GM18873 (cell line): ENCODE results near the gene MRPS10.

Experiments
- ATAC-seq: cut with Tn5 transposase; IDR thresholded peaks from one replicate; pipeline ENCODE4 v1.9.1; 2021; ENCODE audit warnings: mild to moderate bottlenecking, moderate library complexity, moderate number of reproducible peaks; ENCODE audit not compliant: unreplicated experiment, low FRiP score

Gene MRPS10

DNA sequence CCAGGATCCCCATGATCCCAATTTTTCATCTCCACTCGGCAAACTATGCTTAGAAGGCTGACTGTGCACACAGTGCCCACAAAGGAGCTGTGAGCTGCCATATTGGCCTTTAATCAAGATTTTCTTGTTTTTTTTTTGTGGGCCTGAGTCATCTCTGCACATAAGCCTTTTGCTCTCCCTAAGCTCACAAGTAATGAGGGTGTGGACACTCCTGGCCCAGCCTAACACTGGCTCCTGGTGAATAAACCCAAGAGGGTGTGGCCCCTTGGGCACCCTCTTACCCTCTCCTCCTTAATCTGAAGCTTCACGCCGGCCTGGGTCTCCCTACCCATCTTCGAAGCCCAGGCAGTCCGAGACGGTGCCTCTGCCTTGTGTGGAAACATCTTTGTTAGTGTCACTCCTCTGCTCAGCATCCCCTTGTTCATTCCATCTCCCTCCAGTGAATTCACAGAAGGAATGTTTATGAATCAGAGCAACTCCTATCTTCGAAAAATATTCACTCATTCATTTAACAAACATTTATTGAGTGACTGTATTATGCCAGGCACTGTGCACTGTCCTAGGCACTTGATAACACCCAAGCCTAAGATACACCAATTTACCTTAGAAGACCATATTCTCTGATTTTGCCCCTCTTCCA is 22.2 kb upstream of the MRPS10 start:
- no peak for ATAC-seq

DNA sequence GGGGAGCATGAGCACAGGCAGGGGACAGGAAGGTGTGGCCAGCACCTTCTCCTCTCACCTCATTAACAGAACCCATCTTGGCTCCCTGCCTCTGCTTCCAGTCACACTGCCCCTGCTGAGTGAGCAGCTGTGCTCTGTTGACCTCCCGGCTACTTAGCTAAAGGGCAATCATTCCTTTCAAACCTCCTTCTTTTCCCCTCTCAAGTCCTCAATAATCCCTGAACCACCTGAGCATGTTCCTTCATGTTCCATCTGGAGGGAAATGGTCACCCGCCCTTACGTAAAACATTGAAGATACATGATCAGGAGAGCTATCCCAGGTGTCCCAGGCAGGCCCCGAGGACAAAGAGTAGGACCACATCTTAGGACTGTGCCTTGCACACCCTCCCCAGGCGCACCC is 21.7 kb upstream of the MRPS10 start:
- no peak for ATAC-seq

DNA sequence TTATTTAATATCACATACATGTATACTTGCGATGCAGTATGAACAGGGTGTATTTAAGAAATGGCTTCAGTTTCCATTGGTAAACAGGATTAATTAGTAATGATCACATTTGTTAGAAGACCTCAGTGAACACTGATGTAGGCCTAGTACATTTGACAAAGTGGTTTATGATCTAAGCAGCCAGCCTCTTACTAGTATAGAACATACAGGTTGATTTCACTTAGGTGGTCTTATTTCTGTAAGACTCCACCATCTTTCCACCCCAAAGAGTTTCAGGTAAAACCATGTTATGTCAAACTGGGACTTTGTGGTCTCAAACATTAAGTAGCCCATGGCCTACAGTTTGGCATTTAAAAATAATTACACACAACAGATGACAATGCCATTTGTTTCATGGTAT is 20.2 kb upstream of the MRPS10 start:
- ATAC-seq = no peak

DNA sequence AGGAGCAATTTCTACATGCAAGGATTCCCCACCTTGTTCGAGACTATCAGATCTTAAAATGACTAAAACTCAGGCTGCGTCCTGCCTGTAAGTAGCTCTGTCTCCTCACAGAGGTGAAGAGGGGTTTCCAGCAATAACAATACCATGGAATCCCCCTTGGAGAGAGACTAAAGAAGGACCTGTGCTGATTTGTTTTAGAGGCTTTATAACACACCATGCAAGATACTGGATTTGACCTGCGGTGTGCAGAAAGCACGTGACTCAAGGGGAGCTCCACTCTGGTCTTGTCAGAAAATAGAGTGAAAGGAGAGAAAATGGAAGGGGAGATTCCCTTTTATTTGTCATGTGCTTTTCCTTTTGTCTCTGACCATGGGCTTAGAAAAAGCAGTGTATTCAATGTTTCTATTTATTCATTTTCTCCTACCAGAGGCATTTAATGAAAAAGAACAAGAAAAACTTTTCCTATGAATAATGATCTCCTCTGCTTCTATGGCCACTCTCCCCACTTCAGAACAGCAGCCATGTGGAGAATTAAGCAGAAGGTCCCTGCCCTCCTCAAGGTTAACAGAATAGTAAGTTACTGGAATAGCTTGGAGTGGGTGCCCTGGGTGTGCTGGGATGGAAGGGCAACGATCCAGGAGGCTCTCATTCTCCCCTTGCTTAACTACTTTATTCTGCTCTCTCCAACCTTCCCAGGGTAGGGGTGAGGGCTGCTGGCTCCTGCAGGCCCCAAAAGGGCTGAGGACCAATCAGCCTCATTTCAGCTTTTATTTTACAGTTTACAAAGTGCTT is 19.2 kb upstream of the MRPS10 start:
- ATAC-seq = no peak

DNA sequence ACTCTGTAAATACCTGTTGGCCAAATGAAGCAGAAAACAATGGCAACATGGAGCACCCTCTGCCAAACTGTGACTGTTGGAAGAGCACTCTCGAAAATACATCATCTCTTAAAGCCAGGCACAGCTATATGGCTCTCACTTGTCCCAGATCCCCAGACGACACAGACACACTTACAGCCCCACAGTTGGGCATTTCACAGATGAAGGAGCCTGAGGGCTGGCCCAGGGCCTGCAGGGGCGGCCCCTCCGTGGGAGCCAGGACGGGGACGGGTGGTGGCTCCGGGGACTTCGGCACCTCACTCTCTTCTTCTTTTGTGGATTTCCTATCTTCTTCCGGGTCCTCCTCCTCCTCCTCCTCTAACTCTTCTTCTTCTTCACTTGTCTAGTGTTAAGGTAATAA is 18.4 kb upstream of the MRPS10 start:
- ATAC-seq = no peak

DNA sequence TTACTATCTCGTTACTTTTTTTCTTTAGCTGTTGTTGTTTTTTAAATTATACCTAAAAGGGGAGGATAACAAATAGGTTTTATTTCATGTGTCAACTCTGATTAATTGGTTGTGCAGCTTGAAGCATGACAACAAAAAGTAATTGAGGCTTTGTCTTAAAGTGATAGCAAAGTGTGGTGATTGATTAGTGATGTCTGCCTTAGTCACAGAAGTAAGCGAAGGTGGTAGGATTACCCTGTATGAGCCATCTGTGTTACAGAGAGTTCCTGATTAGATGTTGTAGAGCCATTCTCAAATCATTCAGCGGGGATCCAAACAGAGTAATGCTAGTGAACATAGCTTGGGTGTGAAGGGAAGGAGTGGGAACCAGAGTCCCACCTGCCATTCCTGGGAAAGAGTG is 14.4 kb upstream of the MRPS10 start:
- ATAC-seq = no peak

DNA sequence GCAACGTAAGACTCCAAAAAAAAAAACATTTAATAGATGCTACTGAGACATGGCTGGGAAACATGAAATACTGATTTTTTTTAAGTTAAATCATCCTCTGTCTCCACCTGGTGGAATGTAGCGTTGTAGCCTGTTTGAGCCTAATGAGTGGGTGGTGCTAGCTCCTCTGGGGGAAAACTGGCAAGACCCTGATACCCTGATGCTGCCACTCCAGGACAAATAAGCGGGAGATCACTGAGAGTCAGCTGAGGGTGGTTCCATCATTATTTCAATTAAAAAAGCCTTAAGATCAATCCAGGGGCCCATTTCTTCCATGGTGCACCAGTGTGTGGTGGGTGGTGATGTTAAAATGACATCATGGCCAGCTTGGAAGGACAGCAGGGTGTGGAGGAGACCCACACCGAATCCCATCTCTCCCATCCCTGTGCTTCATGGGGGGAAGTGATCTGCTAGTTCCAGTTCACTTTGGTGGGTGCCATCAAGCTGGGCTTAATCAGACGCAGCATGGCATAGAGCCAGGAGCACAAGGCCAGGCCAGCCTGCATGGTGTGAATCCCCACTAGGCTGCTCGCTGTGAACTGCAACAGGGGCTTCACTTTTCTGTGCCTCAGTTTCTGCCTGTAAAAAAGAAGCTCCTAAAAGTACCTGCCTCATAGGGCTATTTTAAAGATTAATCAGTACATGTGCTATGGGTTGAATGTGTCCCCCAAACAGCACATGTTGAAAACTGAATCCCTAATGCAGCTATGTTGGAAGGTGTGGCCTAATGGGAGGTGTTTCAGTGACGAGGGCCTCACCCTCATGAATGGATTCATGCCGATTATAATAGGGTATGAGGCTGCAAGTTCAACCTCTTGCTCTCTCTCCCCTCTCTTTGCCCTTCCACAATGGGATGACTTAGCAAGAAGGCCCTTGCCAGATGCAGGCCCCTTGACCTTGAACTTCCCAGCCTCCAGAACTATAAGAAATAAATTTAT is 13.0 kb upstream of the MRPS10 start:
- ATAC-seq = no peak

DNA sequence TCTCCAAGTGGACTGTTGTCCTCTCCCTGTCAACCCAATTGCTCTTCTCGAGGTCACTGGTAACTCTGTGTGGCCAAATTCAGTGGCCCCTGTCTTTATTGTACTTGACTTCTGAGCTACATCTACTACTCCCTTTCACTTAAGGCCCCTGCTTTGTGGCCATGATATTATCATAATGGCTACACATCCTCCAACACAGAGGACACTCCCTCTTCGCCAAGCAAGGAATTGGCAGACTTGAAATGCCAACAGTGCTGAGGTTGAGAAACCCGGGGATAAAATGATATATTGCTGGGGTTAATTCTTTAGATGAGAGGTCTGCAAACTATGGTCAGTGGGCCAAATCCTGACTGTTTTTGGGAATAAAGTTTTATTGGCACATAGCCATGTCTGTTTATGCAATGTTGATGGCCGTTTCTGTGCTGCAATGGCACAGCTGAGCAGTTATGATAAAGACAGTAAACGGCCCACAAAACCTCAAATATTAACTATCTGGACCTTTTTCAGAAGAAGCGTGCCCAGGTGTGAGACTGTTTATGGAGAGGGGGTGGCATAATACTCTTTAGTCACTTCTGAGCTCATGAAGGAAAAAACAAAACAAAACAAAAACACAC is 12.0 kb upstream of the MRPS10 start:
- ATAC-seq = no peak

DNA sequence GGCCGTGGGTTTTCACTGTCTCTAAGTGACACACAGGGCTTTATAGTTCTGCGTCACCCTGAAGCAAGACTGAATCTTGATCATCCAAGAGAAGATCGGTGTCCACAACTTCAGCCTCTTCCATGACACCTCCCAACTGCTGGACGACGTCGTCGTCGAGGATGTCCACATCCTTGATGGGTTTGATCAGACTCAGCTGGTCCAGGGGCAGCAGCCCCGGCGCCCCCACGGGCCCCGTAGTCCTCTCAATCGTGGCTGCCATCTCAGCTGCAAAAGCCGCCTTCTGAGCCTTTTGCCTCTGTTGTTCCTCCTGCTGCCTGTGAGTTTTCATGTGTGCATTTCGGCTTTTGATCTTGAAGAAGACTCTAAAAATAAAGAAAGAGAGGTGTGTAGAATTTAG is 10.6 kb upstream of the MRPS10 start:
- no peak for ATAC-seq

DNA sequence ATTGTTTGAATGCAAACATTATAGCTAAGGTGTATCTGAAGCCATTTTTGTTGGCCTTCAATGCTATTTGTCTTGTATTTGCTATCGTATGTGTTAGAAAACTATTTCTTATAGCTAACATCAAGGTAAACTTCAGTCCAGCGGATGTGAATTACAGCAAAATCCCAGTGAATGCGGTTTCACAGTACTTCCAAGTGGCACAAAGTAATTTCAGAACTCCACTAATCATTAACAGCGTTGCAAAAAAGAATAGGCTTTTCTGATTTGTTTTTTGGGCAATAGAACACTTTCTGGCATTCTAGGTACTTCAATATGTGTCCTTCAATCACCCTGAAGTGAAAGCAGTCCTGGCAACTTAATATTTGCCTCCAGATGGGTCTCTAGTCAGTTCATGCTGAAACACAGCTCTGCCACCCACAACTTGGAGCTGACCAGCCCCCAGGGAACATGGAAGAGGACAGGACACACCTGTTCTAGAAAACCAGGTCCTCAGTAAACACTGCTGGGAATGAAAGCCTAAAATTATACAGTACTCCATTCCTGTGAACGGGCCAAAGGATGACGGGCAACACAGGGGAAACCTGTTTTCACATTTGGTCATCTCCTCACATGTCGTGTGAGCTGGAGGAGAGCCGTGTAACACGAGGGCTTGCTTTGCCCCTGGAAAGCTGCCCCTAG is 9.7 kb upstream of the MRPS10 start:
- ATAC-seq = no peak

DNA sequence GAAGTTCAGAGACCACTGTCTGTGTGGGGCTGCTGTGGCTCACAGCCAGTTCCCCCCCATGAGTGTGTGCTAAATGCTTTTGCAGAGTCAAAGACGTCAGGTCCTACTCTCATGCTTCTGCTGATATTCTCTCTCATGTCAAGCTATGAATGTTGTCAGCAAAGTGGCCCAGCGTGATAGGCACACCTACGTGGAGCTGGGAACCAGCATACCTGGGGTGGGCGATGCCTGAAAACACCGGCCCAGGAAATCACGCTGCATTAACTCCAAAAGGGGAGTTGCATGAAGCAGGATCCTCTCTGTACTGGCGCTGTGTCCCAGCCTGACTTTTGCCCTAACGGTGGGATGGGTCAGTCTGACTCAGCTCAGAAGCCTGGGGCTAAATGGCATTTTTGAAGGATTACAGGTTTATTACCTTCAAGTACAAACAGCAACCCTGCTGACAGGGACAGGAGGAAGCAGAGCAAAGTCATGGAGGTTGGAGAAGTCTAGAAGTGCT is 9.0 kb upstream of the MRPS10 start:
- no peak for ATAC-seq

DNA sequence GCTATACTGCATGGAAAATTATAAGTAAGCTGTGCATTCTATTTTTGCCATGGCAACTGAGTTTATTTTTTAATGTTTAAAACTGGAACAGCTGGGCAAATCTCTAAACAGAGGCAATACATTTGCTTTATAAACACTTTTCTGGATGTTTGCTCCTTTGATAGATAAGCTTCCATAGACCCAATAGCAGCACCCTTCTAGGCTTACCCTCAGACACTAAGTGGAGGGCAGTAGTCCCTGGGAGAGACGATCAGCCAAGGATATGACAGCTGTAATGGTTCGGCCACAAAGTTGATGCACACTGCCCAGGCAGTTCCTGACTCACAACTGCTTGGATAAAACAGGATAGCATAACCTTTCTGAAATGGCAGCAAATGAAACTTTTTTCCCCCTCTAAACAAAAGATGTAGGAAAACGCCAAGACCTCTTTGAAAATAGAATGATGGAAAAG is 8.5 kb upstream of the MRPS10 start:
- no peak for ATAC-seq

DNA sequence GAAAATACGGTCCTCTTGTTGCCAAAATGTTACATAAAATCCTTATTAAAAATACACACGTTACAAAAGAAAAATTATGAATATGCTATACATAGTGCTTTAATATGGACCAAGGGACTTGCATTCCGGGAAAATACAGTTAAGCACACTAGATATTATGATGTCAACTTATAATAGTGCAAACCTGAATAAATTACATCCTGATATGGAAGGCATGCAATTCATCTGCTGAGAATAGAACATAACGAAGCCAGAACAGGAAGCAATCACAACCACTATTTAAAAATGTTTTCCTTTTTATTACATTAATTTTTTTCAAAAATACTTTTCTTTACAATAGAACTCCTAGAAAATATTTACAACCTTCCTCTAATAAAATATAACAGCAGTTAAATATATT is 7.8 kb upstream of the MRPS10 start:
- ATAC-seq = no peak

DNA sequence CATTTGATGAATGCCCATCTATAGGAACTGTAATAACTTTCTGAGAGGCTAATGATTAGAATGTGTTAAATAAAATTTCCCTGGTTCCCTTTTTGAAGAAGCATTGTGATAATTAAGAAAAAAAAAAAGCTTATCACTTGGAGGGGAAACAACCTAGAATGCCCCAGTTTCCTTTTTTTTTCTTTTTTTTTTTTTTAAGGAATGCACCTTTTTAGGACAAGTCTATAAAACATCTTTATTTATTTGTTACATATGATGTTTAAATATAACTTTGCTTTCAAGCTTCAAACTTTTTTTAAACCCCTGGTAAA is 7.3 kb upstream of the MRPS10 start:
- no peak for ATAC-seq

DNA sequence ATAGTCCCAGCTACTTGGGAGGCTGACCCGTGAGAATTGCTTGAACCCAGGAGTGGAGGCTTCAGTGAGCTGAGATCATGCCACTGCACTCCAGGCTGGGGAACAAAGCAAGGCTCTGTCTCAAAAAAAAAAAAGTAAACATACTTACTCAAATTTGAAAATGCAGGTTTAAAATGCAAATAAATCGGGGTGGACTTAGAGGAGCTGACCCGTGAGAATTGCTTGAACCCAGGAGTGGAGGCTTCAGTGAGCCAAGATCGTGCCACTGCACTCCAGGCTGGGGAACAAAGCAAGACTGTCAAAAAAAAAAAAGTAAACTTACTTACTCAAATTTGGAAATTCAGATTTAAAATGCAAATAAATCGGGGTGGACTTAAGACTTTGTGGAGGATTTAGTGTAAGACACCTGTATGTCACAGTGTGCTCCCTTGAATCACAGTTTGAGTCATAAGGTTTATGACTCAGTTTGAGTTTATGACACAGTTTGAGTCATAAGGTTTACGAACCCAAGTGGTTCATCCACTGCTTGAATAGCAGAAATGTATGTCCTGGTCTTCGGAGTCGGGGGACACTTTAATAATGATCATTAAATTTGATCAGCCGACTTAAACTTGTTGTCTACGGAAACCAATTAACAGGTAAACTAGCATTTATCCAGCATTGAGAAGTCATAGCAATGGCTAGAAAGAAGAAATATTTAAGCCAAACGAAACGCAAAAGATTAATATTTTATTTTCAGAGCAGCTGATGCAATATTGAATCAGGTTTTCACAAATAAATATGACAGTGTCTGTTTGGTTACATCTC is 6.8 kb upstream of the MRPS10 start:
- peak; percentile 83 for ATAC-seq

DNA sequence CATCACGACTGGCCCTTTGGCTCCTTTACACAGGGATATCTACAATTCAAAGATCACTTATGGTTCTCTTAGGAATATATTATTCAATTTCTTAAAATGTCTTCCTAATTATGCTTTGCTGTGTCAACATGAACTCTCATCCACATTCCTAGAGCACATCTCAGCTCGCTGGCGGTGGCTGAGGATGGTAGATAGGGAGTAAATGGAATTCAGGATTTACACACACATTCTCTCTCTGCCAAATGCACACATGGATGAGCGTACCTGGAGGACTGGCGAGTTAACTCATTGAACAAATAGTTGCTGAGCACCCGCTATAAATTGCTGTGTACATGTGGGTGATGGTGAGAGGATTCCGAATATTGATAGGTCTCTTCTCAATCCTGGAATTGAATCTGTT is 4.8 kb upstream of the MRPS10 start:
- ATAC-seq = no peak

DNA sequence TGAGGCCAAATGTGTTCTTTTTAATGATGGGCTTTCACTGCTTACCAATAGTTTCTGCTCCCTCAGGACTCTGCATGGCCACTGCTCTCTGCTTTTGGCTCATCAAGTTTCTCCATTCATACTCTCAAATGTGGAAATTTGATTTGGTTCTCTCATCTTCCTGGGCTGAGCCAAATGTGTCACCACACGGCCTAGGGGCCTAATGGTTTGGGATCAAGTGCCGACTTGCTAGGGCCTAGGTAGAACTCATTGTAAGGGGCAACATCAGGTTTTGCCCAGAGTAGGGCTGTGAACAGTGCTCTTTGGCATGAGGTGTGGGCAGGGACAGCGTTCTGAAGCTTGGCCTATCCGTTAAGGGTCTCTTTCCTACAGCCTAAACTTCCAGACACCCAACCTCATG is 3.9 kb upstream of the MRPS10 start:
- ATAC-seq = no peak

DNA sequence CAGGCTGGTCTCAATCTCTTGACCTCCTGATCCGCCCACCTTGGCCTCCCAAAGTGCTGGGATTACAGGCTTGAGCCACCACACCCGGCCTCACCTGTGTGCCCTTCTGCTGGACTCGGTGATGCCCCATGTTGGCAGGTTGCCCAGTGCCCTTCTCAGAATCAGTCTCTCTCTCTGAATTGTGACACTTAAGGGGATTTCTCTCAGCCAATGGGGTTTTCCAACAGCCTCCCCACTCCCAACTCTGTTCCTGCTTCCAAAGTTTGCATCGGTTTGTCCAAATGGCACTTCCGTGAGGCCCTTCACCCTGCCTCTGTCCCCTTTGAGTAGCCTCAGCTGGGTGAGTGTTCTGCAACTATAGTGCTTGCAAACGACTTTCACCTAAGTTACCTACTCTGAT is 3.1 kb upstream of the MRPS10 start:
- ATAC-seq = no peak

DNA sequence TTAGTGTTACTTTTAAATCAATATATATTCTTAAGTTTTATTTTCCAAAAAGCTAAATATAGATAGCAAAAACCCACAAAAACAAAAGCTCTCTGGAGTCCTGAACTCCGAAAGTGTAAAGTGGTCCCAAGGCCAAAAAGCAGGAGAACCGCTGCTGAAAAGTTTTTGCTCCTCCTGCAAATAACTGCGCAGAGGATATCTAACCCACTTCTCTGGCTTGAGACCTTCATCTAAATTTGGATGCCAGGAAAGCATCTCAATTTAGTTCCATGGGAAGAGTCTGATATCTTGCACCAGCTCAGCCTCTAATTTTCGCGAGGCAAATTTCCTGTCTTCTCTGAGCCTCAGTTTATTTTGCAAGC is 523 bp downstream of the MRPS10 start:
- no peak for ATAC-seq
